Activated T-cell treated with anti-CD3 and anti-CD28 coated beads, Interleukin-2, amount 50 U/mL, for 24 hours (primary cell): Measurements from ENCODE around the gene HMCN2.

Experiments used
- DNase-seq: peaks from one replicate; pipeline ENCODE4 v3.0.0-alpha.2; 2020
- H3K27ac Mint-ChIP-seq: 2 replicates; pipeline ENCODE4 v1.8.0; 2020; ENCODE audit warnings: mild to moderate bottlenecking, mixed read lengths
- H3K27me3 Mint-ChIP-seq: 2 replicates; pipeline ENCODE4 v1.8.0; 2020; ENCODE audit warnings: mixed read lengths
- H3K36me3 Mint-ChIP-seq: 2 replicates; pipeline ENCODE4 v1.8.0; 2020; ENCODE audit warnings: low read depth, mixed read lengths
- H3K4me1 Mint-ChIP-seq: 2 replicates; pipeline ENCODE4 v1.8.0; 2020; ENCODE audit warnings: low read depth, mixed read lengths
- H3K4me3 Mint-ChIP-seq: 2 replicates; pipeline ENCODE4 v1.8.0; 2020; ENCODE audit warnings: mild to moderate bottlenecking, moderate library complexity, mixed read lengths
- H3K9me3 Mint-ChIP-seq: 2 replicates; pipeline ENCODE4 v1.8.0; 2020; ENCODE audit warnings: mixed read lengths

Gene HMCN2

GRCh38 chr9:130352586-130353285, 87.2 kb downstream of the HMCN2 start:
- Mint-ChIP-seq H3K27me3 (no peaks in the 10 kb centered on the region), H3K4me1 (no peaks in the 10 kb centered on the region), H3K4me3 (no peak overlapping the region), H3K27ac (no peak overlapping the region), H3K9me3 (no peaks in the 10 kb centered on the region), H3K36me3 (no peaks in the 10 kb centered on the region)
- DNase-seq, result no peak

DNA sequence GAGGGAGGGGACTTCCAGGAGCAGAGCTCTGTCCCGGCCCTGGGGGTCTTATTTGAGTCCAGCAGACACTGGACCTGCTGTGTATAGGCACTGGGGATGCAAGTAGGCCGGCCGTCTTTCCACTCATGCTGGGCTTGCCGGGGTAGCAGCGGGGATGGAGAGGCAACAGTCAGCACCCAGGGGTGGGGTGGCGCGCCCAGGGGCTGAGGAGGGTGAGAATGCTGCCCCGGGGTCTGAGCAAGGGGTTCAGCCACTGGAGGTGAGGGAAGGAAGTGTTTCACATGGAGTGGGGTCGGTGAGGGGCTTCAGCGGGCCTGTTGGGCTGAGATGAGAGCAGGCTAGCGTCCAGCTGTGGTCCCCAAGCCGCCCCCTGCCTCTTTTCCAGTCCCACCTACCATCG, 88.8 kb downstream of the HMCN2 start:
- Mint-ChIP-seq H3K4me1 (no peaks in the 10 kb centered on the region), H3K27ac (no peak overlapping the region), H3K9me3 (no peaks in the 10 kb centered on the region), H3K27me3 (no peaks in the 10 kb centered on the region), H3K36me3 (no peaks in the 10 kb centered on the region), H3K4me3 (no peak overlapping the region)
- no peak for DNase-seq

DNA sequence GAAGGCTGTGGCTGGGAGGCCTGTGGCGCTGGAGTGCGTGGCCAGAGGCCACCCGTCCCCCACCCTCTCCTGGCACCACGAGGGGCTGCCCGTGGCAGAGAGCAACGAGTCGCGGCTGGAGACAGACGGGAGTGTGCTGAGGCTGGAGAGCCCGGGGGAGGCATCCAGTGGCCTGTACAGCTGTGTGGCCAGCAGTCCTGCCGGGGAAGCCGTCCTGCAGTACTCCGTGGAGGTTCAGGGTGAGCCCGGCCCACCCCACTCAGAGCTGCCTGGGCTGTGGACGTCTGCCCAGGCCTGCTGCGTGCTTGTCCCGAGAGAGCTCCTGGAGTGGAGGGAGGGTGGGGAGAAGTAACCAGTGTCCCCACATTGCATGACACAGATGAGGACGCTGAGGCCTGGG, 89.2 kb downstream of the HMCN2 start:
- Mint-ChIP-seq H3K27me3 (no peaks in the 10 kb centered on the region), H3K36me3 (no peaks in the 10 kb centered on the region), H3K4me1 (no peaks in the 10 kb centered on the region), H3K9me3 (no peaks in the 10 kb centered on the region), H3K27ac (no peak overlapping the region), H3K4me3 (no peak overlapping the region)
- DNase-seq, result no peak

GRCh38 chr9:130356033-130356432, 90.5 kb downstream of the HMCN2 start:
- H3K27ac Mint-ChIP-seq, result no peak overlapping the region
- DNase-seq, result no peak
- H3K4me1 Mint-ChIP-seq, result no peaks in the 10 kb centered on the region
- no peaks in the 10 kb centered on the region for H3K27me3 Mint-ChIP-seq
- H3K9me3 Mint-ChIP-seq, result no peaks in the 10 kb centered on the region
- no peaks in the 10 kb centered on the region for H3K36me3 Mint-ChIP-seq
- no peak overlapping the region for H3K4me3 Mint-ChIP-seq

DNA sequence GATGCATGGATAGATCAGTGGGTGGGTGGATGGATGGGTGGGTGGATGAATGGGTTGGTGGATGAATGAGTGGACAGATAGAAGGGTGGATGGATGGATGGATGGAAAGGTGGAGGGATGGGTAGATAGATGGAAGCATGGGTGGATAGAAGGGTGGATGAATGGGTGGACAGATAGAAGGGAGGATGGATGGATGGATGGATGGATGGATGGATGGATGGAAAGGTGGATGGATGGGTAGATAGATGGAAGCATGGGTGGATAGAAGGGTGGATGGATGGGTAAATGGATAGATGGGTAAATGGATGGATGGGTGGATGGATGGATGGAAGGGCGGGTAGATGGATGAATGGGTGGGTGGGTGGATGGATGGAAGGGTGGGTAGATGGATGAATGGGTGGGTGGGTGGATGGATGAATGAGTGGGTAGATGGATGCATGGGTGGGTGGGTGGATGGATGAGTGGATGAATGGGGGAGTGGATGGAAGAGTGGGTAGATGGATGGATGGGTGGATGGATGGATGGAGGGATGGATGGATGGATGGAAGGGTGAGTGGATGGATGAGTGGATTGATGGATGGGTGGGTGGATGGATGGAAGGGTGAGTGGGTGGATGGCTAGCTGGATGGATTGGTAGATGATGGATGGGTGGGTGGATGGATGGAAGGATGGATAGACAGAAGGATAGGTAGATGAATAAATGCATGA, 91.5 kb downstream of the HMCN2 start:
- no peaks in the 10 kb centered on the region for H3K9me3 Mint-ChIP-seq
- H3K4me3 Mint-ChIP-seq, result no peak overlapping the region
- no peaks in the 10 kb centered on the region for H3K4me1 Mint-ChIP-seq
- DNase-seq, result no peak
- H3K27me3 Mint-ChIP-seq, result no peaks in the 10 kb centered on the region
- H3K27ac Mint-ChIP-seq, result no peak overlapping the region
- no peaks in the 10 kb centered on the region for H3K36me3 Mint-ChIP-seq

GRCh38 chr9:130358928-130359327, 93.4 kb downstream of the HMCN2 start:
- no peak overlapping the region for H3K27ac Mint-ChIP-seq
- no peak for DNase-seq
- H3K27me3 Mint-ChIP-seq, result no peaks in the 10 kb centered on the region
- H3K4me3 Mint-ChIP-seq, result no peak overlapping the region
- no peaks in the 10 kb centered on the region for H3K9me3 Mint-ChIP-seq
- H3K4me1 Mint-ChIP-seq, result no peaks in the 10 kb centered on the region
- no peaks in the 10 kb centered on the region for H3K36me3 Mint-ChIP-seq

GRCh38 chr9:130359819-130360218, 94.3 kb downstream of the HMCN2 start:
- Mint-ChIP-seq H3K27ac (no peak overlapping the region), H3K4me3 (no peak overlapping the region), H3K27me3 (no peaks in the 10 kb centered on the region), H3K36me3 (no peaks in the 10 kb centered on the region), H3K4me1 (no peaks in the 10 kb centered on the region), H3K9me3 (no peaks in the 10 kb centered on the region)
- no peak for DNase-seq

GRCh38 chr9:130360672-130361071, 95.1 kb downstream of the HMCN2 start:
- H3K36me3 Mint-ChIP-seq, result no peaks in the 10 kb centered on the region

DNA sequence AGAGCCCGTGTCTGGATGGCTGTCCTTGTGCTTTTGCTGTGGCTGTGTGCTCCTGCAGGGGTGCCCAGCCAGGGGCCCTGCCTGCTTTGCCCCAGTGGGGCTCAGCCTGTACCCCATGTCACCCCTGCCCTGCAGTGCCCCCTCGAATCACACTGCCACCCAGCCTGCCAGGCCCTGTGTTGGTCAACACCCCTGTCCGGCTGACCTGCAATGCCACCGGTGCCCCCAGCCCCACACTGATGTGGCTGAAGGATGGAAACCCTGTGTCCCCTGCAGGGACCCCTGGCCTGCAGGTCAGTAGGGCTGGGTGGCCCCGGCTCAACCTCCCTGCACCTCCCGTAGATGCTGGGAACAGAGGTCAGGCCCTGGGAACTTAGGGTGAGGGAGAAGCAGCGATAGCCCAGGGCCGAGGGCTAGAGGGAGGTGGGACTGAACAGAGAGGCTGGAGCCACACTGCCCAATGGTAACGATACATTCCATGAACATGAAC, 96.4 kb downstream of the HMCN2 start:
- DNase-seq, result no peak
- no peaks in the 10 kb centered on the region for H3K36me3 Mint-ChIP-seq
- no peak overlapping the region for H3K4me3 Mint-ChIP-seq
- peaks cover 5% of the 10 kb centered on the region for H3K27me3 Mint-ChIP-seq
- H3K4me1 Mint-ChIP-seq, result no peaks in the 10 kb centered on the region
- no peak overlapping the region for H3K27ac Mint-ChIP-seq
- H3K9me3 Mint-ChIP-seq, result peaks cover 3% of the 10 kb centered on the region

More at GRCh38 chr9:130360672-130361071, 95.1 kb downstream of the HMCN2 start:
- H3K4me1 Mint-ChIP-seq, result no peaks in the 10 kb centered on the region
- H3K4me3 Mint-ChIP-seq, result no peak overlapping the region
- no peak for DNase-seq
- H3K27ac Mint-ChIP-seq, result no peak overlapping the region
- peaks cover 5% of the 10 kb centered on the region for H3K27me3 Mint-ChIP-seq
- H3K9me3 Mint-ChIP-seq, result no peaks in the 10 kb centered on the region

- Mint-ChIP-seq H3K27ac (no peak overlapping the region), H3K4me3 (no peak overlapping the region), H3K36me3 (no peaks in the 10 kb centered on the region), H3K9me3 (peaks cover 3% of the 10 kb centered on the region), H3K27me3 (peaks cover 5% of the 10 kb centered on the region), H3K4me1 (peaks cover 2% of the 10 kb centered on the region)
- no peak for DNase-seq
Observed at GRCh38 chr9:130362691-130363090, 97.1 kb downstream of the HMCN2 start.

DNA sequence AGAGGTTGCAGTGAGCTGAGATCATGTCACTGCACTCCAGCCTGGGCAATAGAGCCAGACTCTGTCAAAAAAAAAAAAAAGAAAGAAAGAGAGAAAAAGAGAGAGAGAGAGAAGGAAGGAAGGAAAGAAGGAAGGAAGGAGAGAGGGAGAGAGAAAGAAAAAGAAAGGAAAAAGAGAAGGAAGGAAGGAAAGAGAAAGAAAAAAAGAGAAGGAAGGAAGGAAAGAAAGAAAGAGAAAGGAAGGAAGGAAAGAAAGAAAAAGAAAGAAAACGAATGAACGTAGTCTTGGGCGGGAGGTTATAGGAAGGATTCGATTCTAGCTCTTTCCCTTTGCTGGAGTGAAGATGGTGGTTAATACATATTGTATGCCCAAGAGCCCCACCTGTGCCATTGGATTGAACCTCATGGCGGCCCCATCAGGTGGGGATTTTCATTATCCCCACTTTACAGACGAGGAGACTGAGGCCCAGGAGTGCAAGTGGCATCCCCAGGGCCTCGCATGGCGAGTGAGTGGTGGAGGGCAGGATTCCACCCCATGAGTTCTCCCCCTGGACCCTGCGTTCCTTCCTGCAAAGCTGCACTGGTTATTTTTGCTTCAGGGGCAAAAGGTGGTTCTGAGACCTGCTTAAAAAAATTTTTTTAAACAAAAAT, 98.3 kb downstream of the HMCN2 start:
- Mint-ChIP-seq H3K36me3 (peaks cover 3% of the 10 kb centered on the region), H3K27ac (no peak overlapping the region), H3K4me3 (no peak overlapping the region), H3K9me3 (peaks cover 14% of the 10 kb centered on the region), H3K27me3 (peaks cover 5% of the 10 kb centered on the region), H3K4me1 (peaks cover 14% of the 10 kb centered on the region)
- no peak for DNase-seq

DNA sequence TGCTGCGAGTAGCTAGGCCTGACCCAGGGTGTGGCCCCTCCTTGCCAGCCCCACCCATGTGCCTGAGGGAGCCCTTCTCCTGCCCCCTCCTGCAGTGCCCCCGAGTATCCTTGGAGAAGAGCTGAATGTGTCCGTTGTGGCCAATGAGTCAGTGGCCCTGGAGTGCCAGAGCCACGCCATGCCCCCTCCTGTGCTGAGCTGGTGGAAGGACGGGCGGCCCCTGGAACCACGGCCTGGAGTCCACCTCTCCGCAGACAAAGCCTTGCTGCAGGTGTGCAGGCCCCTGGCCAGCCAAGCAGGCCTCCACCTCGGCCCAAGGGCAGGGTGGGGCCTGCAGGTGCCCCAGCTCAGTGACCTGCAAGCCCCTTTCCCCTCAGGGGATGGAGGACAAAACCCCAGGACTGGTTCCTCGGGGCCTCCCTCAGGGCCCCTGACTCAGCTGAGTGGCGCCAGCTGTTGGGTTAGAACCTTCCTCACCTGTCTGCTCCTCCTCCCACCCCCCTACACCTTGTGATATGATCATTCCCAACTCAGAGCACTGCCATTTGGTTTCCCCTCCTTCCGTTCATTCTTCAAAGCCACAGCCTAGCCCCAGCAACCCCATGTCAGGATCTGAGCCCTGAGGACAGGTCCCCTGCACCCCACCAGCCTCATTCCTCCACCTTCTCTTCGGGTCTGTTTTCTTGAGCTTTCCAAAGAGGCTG, 99.2 kb downstream of the HMCN2 start:
- Mint-ChIP-seq H3K9me3 (peaks cover 14% of the 10 kb centered on the region), H3K36me3 (peaks cover 3% of the 10 kb centered on the region), H3K4me3 (no peak overlapping the region), H3K27me3 (peaks cover 5% of the 10 kb centered on the region), H3K27ac (no peak overlapping the region), H3K4me1 (peaks cover 16% of the 10 kb centered on the region)
- no peak for DNase-seq

GRCh38 chr9:130365323-130365721, 99.8 kb downstream of the HMCN2 start:
- no peak for DNase-seq
- Mint-ChIP-seq H3K9me3 (peaks cover 14% of the 10 kb centered on the region), H3K27ac (no peak overlapping the region), H3K36me3 (peaks cover 3% of the 10 kb centered on the region), H3K27me3 (peaks cover 5% of the 10 kb centered on the region), H3K4me1 (peaks cover 16% of the 10 kb centered on the region), H3K4me3 (no peak overlapping the region)

DNA sequence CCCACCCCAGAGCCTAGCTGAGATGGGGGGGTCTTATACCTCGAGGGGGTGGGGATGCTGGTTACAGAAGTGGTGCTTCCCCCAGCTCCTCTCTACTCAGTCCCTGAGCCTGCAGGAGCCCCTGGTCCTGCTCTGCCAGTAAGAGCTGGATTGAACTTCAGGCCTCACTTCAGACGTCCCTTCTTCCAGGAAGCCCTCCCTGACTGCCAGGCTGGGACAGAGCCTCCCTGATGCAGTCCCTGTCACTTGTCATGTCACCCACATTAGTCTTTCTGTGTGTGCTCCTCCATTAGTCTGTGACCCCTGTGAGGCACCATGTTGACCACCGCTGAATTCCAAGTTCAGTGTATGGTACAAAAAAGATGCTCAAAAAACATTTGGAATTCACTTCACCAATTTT, 100.5 kb downstream of the HMCN2 start:
- Mint-ChIP-seq H3K27ac (no peak overlapping the region), H3K27me3 (peaks cover 5% of the 10 kb centered on the region), H3K4me1 (peaks cover 16% of the 10 kb centered on the region), H3K36me3 (peaks cover 3% of the 10 kb centered on the region), H3K4me3 (no peak overlapping the region), H3K9me3 (peaks cover 14% of the 10 kb centered on the region)
- no peak for DNase-seq
